ENCODE results near the gene MYH6. TPM values are rescaled to one million over a fixed set of nuclear protein-coding genes. Genes with fewer than 3 reads are reported as not detected.

Gene MYH6
- total RNA-seq, 1 donor from 2014 or later: 1.6 TPM

DNA sequence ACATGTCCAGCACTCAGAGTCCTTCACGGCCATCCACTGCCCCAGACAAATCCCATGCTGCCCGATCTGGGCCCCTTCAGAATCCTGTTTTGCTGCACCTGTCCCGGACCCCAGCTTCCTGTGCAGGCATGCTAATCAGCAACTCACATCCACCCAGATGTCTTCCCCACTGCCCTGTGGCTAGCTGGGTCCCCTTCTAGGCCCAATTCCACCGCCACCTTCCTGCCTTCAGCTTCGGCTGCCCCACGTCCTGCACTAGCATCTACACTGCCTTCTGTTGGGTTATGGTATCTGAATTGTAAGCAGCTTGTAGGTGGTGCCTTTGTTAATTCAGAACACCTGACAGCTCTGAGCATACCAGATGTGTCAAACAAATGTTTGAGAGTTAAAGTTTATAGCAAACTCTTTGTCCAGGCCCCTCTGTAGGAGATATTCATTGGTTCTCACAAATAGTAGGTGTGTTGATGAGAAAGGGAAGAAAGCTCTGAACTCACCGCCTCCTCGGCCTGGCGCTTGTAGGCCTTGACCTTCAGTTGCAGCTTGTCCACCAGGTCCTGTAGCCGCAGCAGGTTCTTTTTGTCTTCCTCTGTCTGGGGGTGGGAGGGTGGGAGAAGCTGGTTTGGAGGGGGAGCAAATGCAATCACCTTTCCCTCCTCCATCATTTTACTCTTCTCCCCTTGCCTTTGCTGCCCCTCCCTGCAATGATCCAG, 25.2 kb downstream of the MYH6 start:
- Mint-ChIP-seq H3K4me3 (ENCODE audit: unreplicated experiment) (no peak overlapping the region), H3K4me1 (ENCODE audit: unreplicated experiment) (peaks cover 21% of the 10 kb centered on the region), H3K36me3 (ENCODE audit: low read depth, unreplicated experiment) (peaks cover 17% of the 10 kb centered on the region), H3K9me3 (ENCODE audit: unreplicated experiment) (no peaks in the 10 kb centered on the region), H3K27me3 (ENCODE audit: unreplicated experiment) (peaks cover 5% of the 10 kb centered on the region), H3K27ac (ENCODE audit: unreplicated experiment) (no peak overlapping the region)
- no peak for DNase-seq (ENCODE audit: low spot score)
- TF ChIP-seq, protein P1, sequence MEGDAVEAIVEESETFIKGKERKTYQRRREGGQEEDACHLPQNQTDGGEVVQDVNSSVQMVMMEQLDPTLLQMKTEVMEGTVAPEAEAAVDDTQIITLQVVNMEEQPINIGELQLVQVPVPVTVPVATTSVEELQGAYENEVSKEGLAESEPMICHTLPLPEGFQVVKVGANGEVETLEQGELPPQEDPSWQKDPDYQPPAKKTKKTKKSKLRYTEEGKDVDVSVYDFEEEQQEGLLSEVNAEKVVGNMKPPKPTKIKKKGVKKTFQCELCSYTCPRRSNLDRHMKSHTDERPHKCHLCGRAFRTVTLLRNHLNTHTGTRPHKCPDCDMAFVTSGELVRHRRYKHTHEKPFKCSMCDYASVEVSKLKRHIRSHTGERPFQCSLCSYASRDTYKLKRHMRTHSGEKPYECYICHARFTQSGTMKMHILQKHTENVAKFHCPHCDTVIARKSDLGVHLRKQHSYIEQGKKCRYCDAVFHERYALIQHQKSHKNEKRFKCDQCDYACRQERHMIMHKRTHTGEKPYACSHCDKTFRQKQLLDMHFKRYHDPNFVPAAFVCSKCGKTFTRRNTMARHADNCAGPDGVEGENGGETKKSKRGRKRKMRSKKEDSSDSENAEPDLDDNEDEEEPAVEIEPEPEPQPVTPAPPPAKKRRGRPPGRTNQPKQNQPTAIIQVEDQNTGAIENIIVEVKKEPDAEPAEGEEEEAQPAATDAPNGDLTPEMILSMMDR (IDR thresholded peaks at IDR 0.05; ENCODE audit: unreplicated experiment): no peak

DNA sequence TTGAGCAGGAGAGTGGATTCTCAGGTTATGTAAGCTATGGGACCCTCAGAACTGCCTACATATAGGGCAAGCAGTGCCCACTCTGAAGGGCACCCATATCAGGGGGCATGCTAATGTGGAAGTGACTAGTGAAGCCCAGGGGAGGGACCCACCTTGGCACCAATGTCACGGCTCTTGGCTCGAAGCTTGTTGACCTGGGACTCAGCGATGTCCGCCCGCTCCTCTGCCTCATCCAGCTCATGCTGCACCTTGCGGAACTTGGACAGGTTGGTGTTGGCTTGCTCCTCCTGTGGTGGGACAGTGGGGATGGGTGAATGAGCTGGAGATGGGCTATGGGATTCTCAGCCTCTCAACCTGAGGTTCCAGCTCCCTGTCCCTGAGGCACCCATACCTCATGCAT, 25.8 kb downstream of the MYH6 start:
- Mint-ChIP-seq H3K4me3 (ENCODE audit: unreplicated experiment) (no peak overlapping the region), H3K36me3 (ENCODE audit: low read depth, unreplicated experiment) (peaks cover 17% of the 10 kb centered on the region), H3K4me1 (ENCODE audit: unreplicated experiment) (peaks cover 23% of the 10 kb centered on the region), H3K27me3 (ENCODE audit: unreplicated experiment) (peaks cover 5% of the 10 kb centered on the region), H3K9me3 (ENCODE audit: unreplicated experiment) (no peaks in the 10 kb centered on the region), H3K27ac (ENCODE audit: unreplicated experiment) (no peak overlapping the region)
- no peak for DNase-seq (ENCODE audit: low spot score)
- TF ChIP-seq, protein P1 (IDR thresholded peaks at IDR 0.05; ENCODE audit: unreplicated experiment): no peak

DNA sequence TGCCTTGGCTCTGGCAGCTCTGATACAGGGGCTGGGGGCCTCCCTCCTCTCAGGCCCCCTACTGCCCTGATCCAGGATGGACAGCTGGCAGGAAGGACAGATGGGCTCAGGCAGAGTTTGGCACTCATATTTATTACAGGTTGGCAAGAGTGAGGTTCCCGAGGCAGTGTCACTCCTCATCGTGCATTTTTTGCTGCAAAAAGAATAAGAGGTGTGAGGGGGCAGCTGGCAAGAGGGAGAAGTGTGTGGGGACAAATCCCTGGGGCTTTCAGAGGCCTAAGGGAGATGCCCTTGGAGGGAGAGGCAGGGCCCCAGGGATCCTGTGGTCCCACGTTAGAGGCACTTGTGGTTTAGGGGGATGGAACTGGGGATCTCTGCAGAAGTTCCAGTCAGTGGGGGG, 26.2 kb downstream of the MYH6 start:
- Mint-ChIP-seq H3K9me3 (ENCODE audit: unreplicated experiment) (no peaks in the 10 kb centered on the region), H3K27ac (ENCODE audit: unreplicated experiment) (no peak overlapping the region), H3K27me3 (ENCODE audit: unreplicated experiment) (peaks cover 5% of the 10 kb centered on the region), H3K4me3 (ENCODE audit: unreplicated experiment) (no peak overlapping the region), H3K4me1 (ENCODE audit: unreplicated experiment) (peaks cover 24% of the 10 kb centered on the region), H3K36me3 (ENCODE audit: low read depth, unreplicated experiment) (peaks cover 14% of the 10 kb centered on the region)
- TF ChIP-seq, protein P1 (IDR thresholded peaks at IDR 0.05; ENCODE audit: unreplicated experiment): no peak
- no peak for DNase-seq (ENCODE audit: low spot score)

DNA sequence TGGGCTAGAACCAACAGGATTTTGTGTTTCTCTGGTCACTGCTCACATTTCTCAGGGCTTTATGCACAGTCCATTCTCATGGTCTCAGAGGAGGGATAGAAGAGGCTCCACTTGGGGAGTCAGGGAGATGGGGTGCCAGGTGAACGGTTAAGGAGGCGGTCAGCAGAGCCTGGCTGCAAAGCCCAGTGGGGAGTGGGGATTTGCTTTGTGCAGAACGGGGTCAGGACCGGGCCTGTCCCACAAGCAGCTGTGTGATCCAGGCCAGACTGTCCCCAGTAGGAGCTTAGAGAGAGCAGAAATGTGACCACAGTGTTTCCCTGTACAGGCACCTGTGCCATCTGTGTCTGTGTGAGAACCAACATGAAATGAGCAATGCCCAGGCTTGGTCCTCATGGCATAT, 27.1 kb downstream of the MYH6 start:
- Mint-ChIP-seq H3K4me1 (ENCODE audit: unreplicated experiment) (peaks cover 24% of the 10 kb centered on the region), H3K27ac (ENCODE audit: unreplicated experiment) (no peak overlapping the region), H3K4me3 (ENCODE audit: unreplicated experiment) (no peak overlapping the region), H3K27me3 (ENCODE audit: unreplicated experiment) (peaks cover 5% of the 10 kb centered on the region), H3K36me3 (ENCODE audit: low read depth, unreplicated experiment) (peaks cover 14% of the 10 kb centered on the region), H3K9me3 (ENCODE audit: unreplicated experiment) (no peaks in the 10 kb centered on the region)
- TF ChIP-seq, protein P1 (IDR thresholded peaks at IDR 0.05; ENCODE audit: unreplicated experiment): no peak
- no peak for DNase-seq (ENCODE audit: low spot score)

DNA sequence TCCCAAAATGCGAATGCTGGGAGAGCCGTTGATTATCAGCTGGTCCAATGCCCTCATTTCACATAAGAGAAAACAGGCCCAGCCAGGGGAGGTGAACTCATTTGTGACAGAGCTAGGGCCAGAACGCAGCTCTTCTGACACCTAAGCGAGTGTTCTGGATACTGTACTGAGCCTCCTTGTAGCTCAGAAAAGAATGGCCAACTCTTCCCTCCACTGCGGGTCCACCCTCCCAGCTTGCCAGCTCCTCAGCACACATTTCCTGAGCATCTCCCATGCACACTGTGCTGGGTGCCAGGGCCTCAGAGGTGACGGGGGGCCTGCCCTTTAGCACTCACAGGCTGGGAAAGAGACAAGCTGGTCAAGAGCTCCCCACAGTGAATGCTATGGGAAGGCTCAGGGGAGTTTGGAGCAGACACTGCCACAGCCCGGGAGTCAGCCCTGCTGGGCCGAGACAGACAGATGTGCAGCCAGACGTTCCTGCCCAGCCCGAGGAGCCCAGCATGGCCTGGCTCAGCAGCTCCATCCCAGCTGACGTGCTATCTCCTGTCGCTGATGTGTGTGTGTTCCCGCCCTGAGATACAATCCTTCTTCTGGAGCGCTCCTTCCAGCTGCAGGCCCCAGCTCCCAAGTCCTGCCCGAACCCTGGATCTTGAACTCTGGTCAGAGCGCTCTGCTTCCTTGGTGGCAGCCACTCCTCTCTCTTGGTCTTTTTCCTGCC, 27.7 kb downstream of the MYH6 start:
- peaks cover 14% of the 10 kb centered on the region for H3K36me3 Mint-ChIP-seq (ENCODE audit: low read depth, unreplicated experiment)
- peaks cover 5% of the 10 kb centered on the region for H3K27me3 Mint-ChIP-seq (ENCODE audit: unreplicated experiment)
- no peak overlapping the region for H3K27ac Mint-ChIP-seq (ENCODE audit: unreplicated experiment)
- no peak for DNase-seq (ENCODE audit: low spot score)
- peaks cover 24% of the 10 kb centered on the region for H3K4me1 Mint-ChIP-seq (ENCODE audit: unreplicated experiment)
- no peak overlapping the region for H3K4me3 Mint-ChIP-seq (ENCODE audit: unreplicated experiment)
- no peaks in the 10 kb centered on the region for H3K9me3 Mint-ChIP-seq (ENCODE audit: unreplicated experiment)
- TF ChIP-seq, protein P1 (IDR thresholded peaks at IDR 0.05; ENCODE audit: unreplicated experiment): no peak
